NCI-H2107 treated with DMSO at 0.1 percent for 48 hours (cell line): ENCODE measurements around the gene MAPK8IP3.

Source experiments
- DNase-seq: peaks from one replicate; lab custom pipeline; 2025; ENCODE audit not compliant: unreplicated experiment; lab: John Stamatoyannopoulos, UW

MAPK8IP3 gene

GRCh38 chr16:1772908-1773702, 67.1 kb downstream of the MAPK8IP3 start, which contains the start of gene MRPS34:
TSS of gene MRPS34 (minus strand) at chr16:1773134. CDS start at chr16:1773119, 15 bp downstream.
- DNase-seq = peak; percentile 40

GRCh38 chr16:1773703-1774447, 67.9 kb downstream of the MAPK8IP3 start:
- no peak for DNase-seq

- no peak for DNase-seq
These were observed 68.4 kb downstream of the MAPK8IP3 start for GRCh38 chr16:1774448-1774780.

- DNase-seq = no peak
These were observed 69.2 kb downstream of the MAPK8IP3 start for GRCh38 chr16:1775006-1775845.

- DNase-seq = no peak
These were observed 70.1 kb downstream of the MAPK8IP3 start for GRCh38 chr16:1775846-1776671.

- DNase-seq = no peak
These were observed 70.6 kb downstream of the MAPK8IP3 start for GRCh38 chr16:1776672-1776955.

GRCh38 chr16:1776991-1777374, 71.0 kb downstream of the MAPK8IP3 start:
- no peak for DNase-seq

- no peak for DNase-seq
These were observed 71.6 kb downstream of the MAPK8IP3 start for GRCh38 chr16:1777375-1778199.

- DNase-seq = no peak
These were observed 72.5 kb downstream of the MAPK8IP3 start for GRCh38 chr16:1778200-1779179.

GRCh38 chr16:1779234-1779701, 73.3 kb downstream of the MAPK8IP3 start:
- no peak for DNase-seq

GRCh38 chr16:1779741-1780676, 74.0 kb downstream of the MAPK8IP3 start:
- no peak for DNase-seq

- DNase-seq = no peak
These were observed 74.7 kb downstream of the MAPK8IP3 start for GRCh38 chr16:1780677-1781072.

- no peak for DNase-seq
These were observed 75.3 kb downstream of the MAPK8IP3 start for GRCh38 chr16:1781254-1781653.

- DNase-seq = no peak
These were observed 75.9 kb downstream of the MAPK8IP3 start for GRCh38 chr16:1781758-1782407.

- DNase-seq = peak; percentile 99
These were observed 76.6 kb downstream of the MAPK8IP3 start, which contains the start of the genes NUBP2 and SPSB3 for GRCh38 chr16:1782408-1783264. TSS of gene NUBP2 (plus strand) at chr16:1782960. CDS start at chr16:1783021, 61 bp downstream. TSS of gene SPSB3 (minus strand) at chr16:1782571. CDS start at chr16:1781483, 1,088 bp downstream.
